HepG2 (cell line): ENCODE measurements around the gene ESYT2. TPM values are rescaled to one million over a fixed set of nuclear protein-coding genes. Genes with fewer than 3 reads are reported as not detected.

Experiments used
- ARNT2 ChIP-seq: sonication (generic); formaldehyde crosslinking; IDR thresholded peaks from 2 replicates; pipeline ENCODE4 v1.8.0; 2022; ENCODE audit warnings: mild to moderate bottlenecking, low read depth, missing genetic modification reagents, moderate library complexity
- ERF ChIP-seq: IDR thresholded peaks from 2 replicates; pipeline ENCODE4 v1.6.1; 2018; ENCODE audit warnings: missing biosample characterization, missing genetic modification reagents
- ETV5 ChIP-seq: IDR thresholded peaks from 2 replicates; pipeline ENCODE4 v1.6.1; 2018; ENCODE audit warnings: missing biosample characterization, missing genetic modification reagents, inconsistent platforms, borderline replicate concordance
- HOXA7 ChIP-seq: sonication (generic); formaldehyde crosslinking; IDR thresholded peaks from 2 replicates; pipeline ENCODE4 v1.8.1; 2022; ENCODE audit warnings: mild to moderate bottlenecking, missing genetic modification reagents, moderate library complexity
- JUND ChIP-seq: sonication (generic); formaldehyde crosslinking; IDR thresholded peaks from 2 replicates; pipeline ENCODE4 v1.8.0; 2022; ENCODE audit warnings: mild to moderate bottlenecking, missing genetic modification reagents
- MYC ChIP-seq: sonication (generic); formaldehyde crosslinking; IDR thresholded peaks from 2 replicates; pipeline ENCODE4 v1.9.0; 2021; ENCODE audit warnings: missing genetic modification reagents, borderline replicate concordance
- MYNN ChIP-seq: sonication (generic); formaldehyde crosslinking; IDR thresholded peaks from 2 replicates; pipeline ENCODE4 v1.4.0; 2020; ENCODE audit warnings: mild to moderate bottlenecking, low read depth, missing genetic modification reagents
- NR2F1 ChIP-seq, 2 experiments: fragments of 450-650 bp in 1 of 2; formaldehyde crosslinking in 1 of 2; IDR thresholded peaks; 2 replicates each; pipeline versions ENCODE4 v1.5.0 to v1.6.1; 2016 to 2020; ENCODE audit warnings: mild to moderate bottlenecking in 1 of 2, missing compliant biosample characterization in 1 of 2, missing genetic modification reagents in 1 of 2, moderate library complexity in 1 of 2
- PAF1 ChIP-seq: IDR thresholded peaks from 2 replicates; pipeline ENCODE4 v1.6.1; 2016; ENCODE audit warnings: missing genetic modification reagents, missing compliant biosample characterization
- SP1 ChIP-seq, 2 experiments: fragments of 450-650 bp in 1 of 2; sonication (generic) in 1 of 2; formaldehyde crosslinking in 1 of 2; IDR thresholded peaks; 2 replicates each; pipeline versions ENCODE4 v1.4.0 to v1.6.1; 2016 to 2020; ENCODE audit warnings: missing genetic modification reagents in 1 of 2
- YEATS2 ChIP-seq: sonication (generic); formaldehyde crosslinking; IDR thresholded peaks from 2 replicates; pipeline ENCODE4 v1.4.0; 2020; ENCODE audit warnings: missing genetic modification reagents, borderline replicate concordance
- ZNF230 ChIP-seq: sonication (generic); formaldehyde crosslinking; IDR thresholded peaks from 2 replicates; pipeline ENCODE4 v1.4.0; 2020; ENCODE audit warnings: mild to moderate bottlenecking, missing genetic modification reagents
- ZNF333 ChIP-seq: sonication (generic); formaldehyde crosslinking; IDR thresholded peaks from 2 replicates; pipeline ENCODE4 v1.4.0; 2020; ENCODE audit warnings: mild to moderate bottlenecking, missing genetic modification reagents, borderline replicate concordance
- ZNF556 ChIP-seq: sonication (generic); formaldehyde crosslinking; IDR thresholded peaks from 2 replicates; pipeline ENCODE4 v1.4.0; 2020; ENCODE audit warnings: mild to moderate bottlenecking, missing genetic modification reagents, borderline replicate concordance
- ZNF616 ChIP-seq: sonication (generic); formaldehyde crosslinking; IDR thresholded peaks from 2 replicates; pipeline ENCODE4 v1.5.0; 2020; ENCODE audit warnings: low read depth, mild to moderate bottlenecking, missing genetic modification reagents
- ZUFSP ChIP-seq: sonication (generic); formaldehyde crosslinking; IDR thresholded peaks from 2 replicates; pipeline ENCODE4 v1.9.0; 2021; ENCODE audit warnings: missing genetic modification reagents, mild to moderate bottlenecking, borderline replicate concordance
- polyA plus RNA-seq, 8 experiments: library from polyadenylated mRNA; depleted of rRNA in 3 of 8; stranded (reverse) in 7 of 8; unstranded in 1 of 8; fragments of >200 nt; fragmentation: Illumina TruSeq in 4 of 8; extraction: Trizol in 4 of 8; gene quantifications; 2 replicates each; pipeline versions ENCODE4 v1.2.1 to v1.2.3, GENCODE V29; 2011 to 2016; ENCODE audit warnings: low read depth in 4 of 8, missing spikeins in 1 of 8, mixed read lengths in 1 of 8; ENCODE audit not compliant: insufficient read depth in 1 of 8
- total RNA-seq, 5 experiments: library from RNA; depleted of rRNA; stranded (reverse); fragments of >200 nt; fragmentation: Illumina TruSeq; extraction: Trizol; gene quantifications; 2 replicates each; pipeline ENCODE4 v1.2.3, GENCODE V29; 2016; ENCODE audit warnings: low read depth in 1 of 5
- TF ChIP-seq, protein P1 (sequence below): sonication (generic); formaldehyde crosslinking; IDR thresholded peaks from 2 replicates; pipeline ENCODE4 v1.9.0; 2022; ENCODE audit warnings: missing genetic modification reagents, mild to moderate bottlenecking, borderline replicate concordance
- TF ChIP-seq, protein P2 (sequence below): sonication (generic); formaldehyde crosslinking; IDR thresholded peaks from 2 replicates; pipeline ENCODE4 v1.4.0; 2020; ENCODE audit warnings: mild to moderate bottlenecking, missing genetic modification reagents
- TF ChIP-seq, protein P3 (sequence below): sonication (generic); formaldehyde crosslinking; IDR thresholded peaks from 2 replicates; pipeline ENCODE4 v1.4.0; 2020; ENCODE audit warnings: missing genetic modification reagents

Gene ESYT2
- total and polyA plus RNA-seq, 2 of the 13 experiments (the other 11 are each of a cell fraction or from before 2014, with no cell fraction given), result 28.5 to 37.3 TPM

- TF ChIP-seq ZNF556 (CRISPR knock-in tag), result peak; percentile 77; the same call in 1 of the 2 replicates
- TF ChIP-seq ARNT2 (CRISPR knock-in tag), result 0 out of 2 replicates have a peak, but pooled peaks have one; percentile 17
- no peak for TF ChIP-seq PAF1
- 0 out of 2 replicates have a peak, but pooled peaks have one; percentile 22 for TF ChIP-seq YEATS2 (CRISPR knock-in tag)
- TF ChIP-seq ZNF616, result peak; percentile 62; the same call in 1 of the 2 replicates
- no peak for TF ChIP-seq ZNF333 (CRISPR knock-in tag)
- no peak for TF ChIP-seq SP1 (IDR thresholded peaks at IDR 0.05)
- TF ChIP-seq SP1 (CRISPR knock-in tag; IDR thresholded peaks at IDR 0.05), result peak; percentile 38; the same call in 1 of the 2 replicates
- TF ChIP-seq ZUFSP (CRISPR knock-in tag), result no peak
- peak; percentile 76; the same call in 1 of the 2 replicates for TF ChIP-seq ERF
- TF ChIP-seq ZNF230 (CRISPR knock-in tag), result peak; percentile 16; the same call in 1 of the 2 replicates
- TF ChIP-seq MYC (CRISPR knock-in tag), result peak; percentile 80
- TF ChIP-seq, protein P1, sequence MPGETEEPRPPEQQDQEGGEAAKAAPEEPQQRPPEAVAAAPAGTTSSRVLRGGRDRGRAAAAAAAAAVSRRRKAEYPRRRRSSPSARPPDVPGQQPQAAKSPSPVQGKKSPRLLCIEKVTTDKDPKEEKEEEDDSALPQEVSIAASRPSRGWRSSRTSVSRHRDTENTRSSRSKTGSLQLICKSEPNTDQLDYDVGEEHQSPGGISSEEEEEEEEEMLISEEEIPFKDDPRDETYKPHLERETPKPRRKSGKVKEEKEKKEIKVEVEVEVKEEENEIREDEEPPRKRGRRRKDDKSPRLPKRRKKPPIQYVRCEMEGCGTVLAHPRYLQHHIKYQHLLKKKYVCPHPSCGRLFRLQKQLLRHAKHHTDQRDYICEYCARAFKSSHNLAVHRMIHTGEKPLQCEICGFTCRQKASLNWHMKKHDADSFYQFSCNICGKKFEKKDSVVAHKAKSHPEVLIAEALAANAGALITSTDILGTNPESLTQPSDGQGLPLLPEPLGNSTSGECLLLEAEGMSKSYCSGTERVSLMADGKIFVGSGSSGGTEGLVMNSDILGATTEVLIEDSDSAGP (CRISPR knock-in tag), result peak; percentile 86
- peak; percentile 36; the same call in 1 of the 2 replicates for TF ChIP-seq ETV5 (CRISPR knock-in tag)
- peak; percentile 60 to 68 for TF ChIP-seq NR2F1 (CRISPR knock-in tag; IDR thresholded peaks at IDR 0.05)
- TF ChIP-seq, protein P2, sequence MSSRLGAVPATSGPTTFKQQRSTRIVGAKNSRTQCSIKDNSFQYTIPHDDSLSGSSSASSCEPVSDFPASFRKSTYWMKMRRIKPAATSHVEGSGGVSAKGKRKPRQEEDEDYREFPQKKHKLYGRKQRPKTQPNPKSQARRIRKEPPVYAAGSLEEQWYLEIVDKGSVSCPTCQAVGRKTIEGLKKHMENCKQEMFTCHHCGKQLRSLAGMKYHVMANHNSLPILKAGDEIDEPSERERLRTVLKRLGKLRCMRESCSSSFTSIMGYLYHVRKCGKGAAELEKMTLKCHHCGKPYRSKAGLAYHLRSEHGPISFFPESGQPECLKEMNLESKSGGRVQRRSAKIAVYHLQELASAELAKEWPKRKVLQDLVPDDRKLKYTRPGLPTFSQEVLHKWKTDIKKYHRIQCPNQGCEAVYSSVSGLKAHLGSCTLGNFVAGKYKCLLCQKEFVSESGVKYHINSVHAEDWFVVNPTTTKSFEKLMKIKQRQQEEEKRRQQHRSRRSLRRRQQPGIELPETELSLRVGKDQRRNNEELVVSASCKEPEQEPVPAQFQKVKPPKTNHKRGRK, result no peak
- TF ChIP-seq MYNN (CRISPR knock-in tag), result no peak; the same call in 1 of the 2 replicates
- TF ChIP-seq, protein P3, sequence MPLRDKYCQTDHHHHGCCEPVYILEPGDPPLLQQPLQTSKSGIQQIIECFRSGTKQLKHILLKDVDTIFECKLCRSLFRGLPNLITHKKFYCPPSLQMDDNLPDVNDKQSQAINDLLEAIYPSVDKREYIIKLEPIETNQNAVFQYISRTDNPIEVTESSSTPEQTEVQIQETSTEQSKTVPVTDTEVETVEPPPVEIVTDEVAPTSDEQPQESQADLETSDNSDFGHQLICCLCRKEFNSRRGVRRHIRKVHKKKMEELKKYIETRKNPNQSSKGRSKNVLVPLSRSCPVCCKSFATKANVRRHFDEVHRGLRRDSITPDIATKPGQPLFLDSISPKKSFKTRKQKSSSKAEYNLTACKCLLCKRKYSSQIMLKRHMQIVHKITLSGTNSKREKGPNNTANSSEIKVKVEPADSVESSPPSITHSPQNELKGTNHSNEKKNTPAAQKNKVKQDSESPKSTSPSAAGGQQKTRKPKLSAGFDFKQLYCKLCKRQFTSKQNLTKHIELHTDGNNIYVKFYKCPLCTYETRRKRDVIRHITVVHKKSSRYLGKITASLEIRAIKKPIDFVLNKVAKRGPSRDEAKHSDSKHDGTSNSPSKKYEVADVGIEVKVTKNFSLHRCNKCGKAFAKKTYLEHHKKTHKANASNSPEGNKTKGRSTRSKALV (CRISPR knock-in tag), result peak; percentile 72; the same call in 1 of the 2 replicates
- peak; percentile 82 for TF ChIP-seq JUND (CRISPR knock-in tag)
- no peak for TF ChIP-seq HOXA7 (CRISPR knock-in tag)
Observed at GRCh38 chr7:158818325-158819213, 10.7 kb downstream of the ESYT2 start (continued).
